Measurements from ENCODE around the gene MYH2.

Gene MYH2

DNA sequence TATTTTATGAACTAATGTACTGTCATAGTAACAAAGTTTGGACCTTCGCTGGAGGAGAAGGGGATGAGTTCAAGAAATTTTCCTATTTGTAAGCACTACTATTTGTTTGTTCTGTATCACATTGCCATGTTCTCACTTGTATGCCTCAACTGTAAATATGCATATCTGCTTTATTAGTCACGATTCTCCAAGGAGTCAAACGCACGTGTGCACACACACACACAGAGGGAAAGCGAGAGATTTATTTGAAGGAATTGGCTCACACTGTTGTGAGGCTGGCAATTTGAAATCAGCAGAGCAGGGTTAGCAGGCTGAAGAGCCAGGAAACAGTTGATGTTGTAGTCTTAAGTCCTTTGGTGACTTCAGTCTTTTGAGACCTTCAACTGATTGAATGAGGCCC lies 24.9 kb upstream of the MYH2 start:
- DNase-seq (ENCODE audit: low read depth) = no peak
- TF ChIP-seq, protein P1, sequence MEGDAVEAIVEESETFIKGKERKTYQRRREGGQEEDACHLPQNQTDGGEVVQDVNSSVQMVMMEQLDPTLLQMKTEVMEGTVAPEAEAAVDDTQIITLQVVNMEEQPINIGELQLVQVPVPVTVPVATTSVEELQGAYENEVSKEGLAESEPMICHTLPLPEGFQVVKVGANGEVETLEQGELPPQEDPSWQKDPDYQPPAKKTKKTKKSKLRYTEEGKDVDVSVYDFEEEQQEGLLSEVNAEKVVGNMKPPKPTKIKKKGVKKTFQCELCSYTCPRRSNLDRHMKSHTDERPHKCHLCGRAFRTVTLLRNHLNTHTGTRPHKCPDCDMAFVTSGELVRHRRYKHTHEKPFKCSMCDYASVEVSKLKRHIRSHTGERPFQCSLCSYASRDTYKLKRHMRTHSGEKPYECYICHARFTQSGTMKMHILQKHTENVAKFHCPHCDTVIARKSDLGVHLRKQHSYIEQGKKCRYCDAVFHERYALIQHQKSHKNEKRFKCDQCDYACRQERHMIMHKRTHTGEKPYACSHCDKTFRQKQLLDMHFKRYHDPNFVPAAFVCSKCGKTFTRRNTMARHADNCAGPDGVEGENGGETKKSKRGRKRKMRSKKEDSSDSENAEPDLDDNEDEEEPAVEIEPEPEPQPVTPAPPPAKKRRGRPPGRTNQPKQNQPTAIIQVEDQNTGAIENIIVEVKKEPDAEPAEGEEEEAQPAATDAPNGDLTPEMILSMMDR (IDR thresholded peaks at IDR 0.05; ENCODE audit: low read length, missing control alignments) = no peak

DNA sequence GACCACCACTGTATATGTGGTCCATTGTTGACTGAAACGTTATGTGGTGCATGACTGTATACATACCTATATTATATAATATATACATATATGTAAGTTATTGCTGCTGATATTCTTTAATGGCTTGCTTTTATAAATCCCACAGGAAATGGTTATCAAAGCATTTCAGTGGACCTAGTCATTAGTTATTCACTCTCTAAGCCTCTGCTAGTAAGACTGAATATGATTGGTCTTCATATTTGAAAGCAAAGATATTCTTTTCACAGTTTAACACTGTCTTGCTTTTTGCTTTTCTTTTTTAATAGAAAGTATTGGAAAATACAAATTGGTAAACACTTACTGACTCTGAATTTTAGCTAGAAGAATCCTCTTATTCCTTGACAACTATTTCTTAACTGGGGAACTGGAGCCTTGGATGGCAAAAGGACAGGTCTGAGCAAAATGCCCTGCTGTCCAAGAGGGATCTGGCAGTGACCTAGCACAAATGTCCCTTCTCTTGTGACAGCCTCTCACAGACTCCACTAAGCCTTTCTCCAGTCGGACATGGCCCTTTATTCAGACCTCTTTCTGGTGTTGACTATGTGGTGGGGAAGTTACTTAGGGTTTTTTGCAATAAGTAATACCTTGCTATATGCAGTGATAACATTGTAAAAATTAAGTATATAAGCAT lies 14.7 kb upstream of the MYH2 start:
- TF ChIP-seq, protein P1 (IDR thresholded peaks at IDR 0.05; ENCODE audit: low read length, missing control alignments) = no peak
- H3K4me3 ChIP-seq (replicated peaks; ENCODE audit: low read depth, low read length) = no peak overlapping the region
- no peak for DNase-seq (ENCODE audit: low read depth)

More for the DNA sequence above, 24.9 kb upstream of the MYH2 start:
- no peak overlapping the region for H3K4me3 ChIP-seq (replicated peaks; ENCODE audit: low read depth, low read length)

DNA sequence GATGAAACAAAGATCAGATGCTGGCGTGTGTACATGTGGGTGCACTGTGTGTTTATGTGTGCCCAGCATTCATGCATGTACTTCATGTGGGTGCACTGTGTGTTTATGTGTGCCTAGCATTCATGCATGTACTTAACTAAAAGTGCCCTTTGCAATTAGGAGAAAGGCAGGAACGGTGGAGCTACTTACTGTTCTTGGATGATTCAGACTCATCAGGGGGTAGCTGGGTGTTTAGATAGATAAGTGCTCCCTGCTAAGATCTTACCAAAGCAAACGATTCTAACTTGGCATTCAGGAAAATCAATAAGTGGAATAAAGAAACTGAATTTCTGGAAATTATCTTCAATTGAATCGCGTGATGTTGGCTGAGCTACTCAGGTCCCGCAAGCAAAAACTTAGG lies 8.6 kb upstream of the MYH2 start:
- no peak overlapping the region for H3K4me3 ChIP-seq (replicated peaks; ENCODE audit: low read depth, low read length)
- TF ChIP-seq, protein P1 (IDR thresholded peaks at IDR 0.05; ENCODE audit: low read length, missing control alignments) = no peak
- no peak for DNase-seq (ENCODE audit: low read depth)

DNA sequence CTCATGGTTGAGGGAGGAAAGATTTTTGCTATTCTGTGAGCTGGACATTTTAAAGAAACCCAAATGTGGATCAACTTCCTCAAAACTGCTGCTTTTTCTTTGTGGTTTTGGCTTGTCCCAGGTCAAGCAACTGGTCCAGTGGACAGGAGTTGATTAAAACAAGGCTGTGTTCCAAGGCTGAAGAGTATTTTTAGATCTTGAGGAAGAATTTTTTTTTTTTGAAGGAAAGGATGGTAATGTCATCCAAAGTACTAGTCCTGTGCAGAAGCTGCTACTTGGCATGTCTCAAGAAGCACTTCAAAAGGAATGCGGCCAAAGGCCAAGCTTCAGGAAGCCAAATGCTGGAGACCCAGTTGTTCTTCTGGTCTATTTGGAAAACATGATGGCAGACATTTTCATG lies 8.0 kb upstream of the MYH2 start:
- no peak overlapping the region for H3K4me3 ChIP-seq (replicated peaks; ENCODE audit: low read depth, low read length)
- TF ChIP-seq, protein P1 (IDR thresholded peaks at IDR 0.05; ENCODE audit: low read length, missing control alignments) = no peak
- DNase-seq (ENCODE audit: low read depth) = peak; percentile 25

DNA sequence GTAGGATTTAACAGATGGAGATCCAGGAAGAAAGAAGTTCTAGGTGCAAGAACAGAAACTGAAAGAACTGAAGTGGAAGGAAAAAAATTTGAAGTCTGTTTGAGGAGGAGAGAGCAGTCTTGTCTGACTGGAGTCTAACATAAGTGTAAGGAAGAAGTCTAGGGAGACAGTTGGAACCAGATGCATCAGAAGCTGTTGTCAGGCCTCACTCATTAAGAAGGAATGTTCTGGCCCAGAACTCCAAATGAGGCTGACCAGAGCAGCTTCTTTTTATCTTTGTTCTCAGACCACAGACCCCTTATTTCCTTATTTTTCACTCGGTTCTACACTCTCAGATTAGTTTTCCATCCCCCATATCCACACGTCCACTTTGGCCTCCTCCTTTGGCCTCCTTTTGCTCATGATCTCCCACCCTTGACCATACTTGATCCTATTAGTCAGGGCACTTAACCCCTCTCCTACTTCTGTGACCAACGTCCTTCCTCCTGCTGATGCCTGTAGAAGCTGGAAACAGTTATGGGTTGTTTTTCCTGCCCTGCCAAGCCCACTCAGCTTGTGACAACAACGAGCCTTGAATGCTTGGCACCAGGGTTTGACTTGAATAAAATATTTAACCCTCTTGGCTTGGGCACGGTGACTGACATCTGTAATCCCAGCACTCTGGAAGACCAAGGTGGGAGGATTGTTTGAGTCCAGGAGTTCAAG lies 7.0 kb upstream of the MYH2 start:
- no peak overlapping the region for H3K4me3 ChIP-seq (replicated peaks; ENCODE audit: low read depth, low read length)
- no peak for DNase-seq (ENCODE audit: low read depth)

DNA sequence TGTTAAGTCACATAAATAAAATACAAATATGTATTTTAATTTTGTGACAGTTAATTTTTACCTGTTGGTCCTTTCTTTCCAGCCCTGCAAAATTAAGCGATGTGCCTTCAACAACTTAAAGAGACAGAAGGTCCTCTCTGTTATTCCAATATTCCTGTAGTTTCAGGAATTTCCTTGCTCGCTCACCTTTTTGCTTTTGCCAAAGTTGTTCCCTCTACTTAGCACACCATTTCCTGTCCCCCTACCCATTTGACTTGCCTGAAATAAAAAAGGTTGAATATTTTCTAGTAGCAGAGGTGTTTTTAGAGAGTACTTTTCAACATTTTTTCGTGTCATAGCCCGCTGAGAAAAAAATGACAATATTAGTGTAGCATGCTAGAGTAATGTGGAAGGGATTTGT lies 556 bp upstream of the MYH2 start:
- TF ChIP-seq, protein P1 (IDR thresholded peaks at IDR 0.05; ENCODE audit: low read length, missing control alignments) = no peak
- no peak for DNase-seq (ENCODE audit: low read depth)
- H3K4me3 ChIP-seq (replicated peaks; ENCODE audit: low read depth, low read length) = no peak overlapping the region

More for the DNA sequence above, 7.0 kb upstream of the MYH2 start:
- TF ChIP-seq, protein P1 (IDR thresholded peaks at IDR 0.05; ENCODE audit: low read length, missing control alignments) = no peak
